Measurements from ENCODE around the gene AQP7.

Gene AQP7

GRCh38 chr9:33350310-33350709 is 52.1 kb downstream of the AQP7 start:
- H3K4me3 ChIP-seq (IDR thresholded peaks at IDR 0.05; ENCODE audit: insufficient read depth, low read depth, low read length) = no peak overlapping the region
- no peaks in the 10 kb centered on the region for H3K79me2 ChIP-seq (ENCODE audit: insufficient read depth, low read depth)
- no peaks in the 10 kb centered on the region for H3K27me3 ChIP-seq (ENCODE audit: insufficient read depth, low read depth)
- H3K4me1 ChIP-seq (ENCODE audit: low read depth, poor library complexity, severe bottlenecking) = peaks cover 14% of the 10 kb centered on the region
- H3K27ac ChIP-seq = no peak overlapping the region
- no peak overlapping the region for H2AFZ ChIP-seq (ENCODE audit: low read depth)
- H3K9ac ChIP-seq = no peak overlapping the region
- H3K4me2 ChIP-seq = no peak overlapping the region
- no peaks in the 10 kb centered on the region for H4K20me1 ChIP-seq (ENCODE audit: insufficient read depth)
- no peak for TF ChIP-seq CTCF (conservative IDR thresholded peaks at IDR 0.05; ENCODE audit: low read depth, low read length)
- peaks cover 19% of the 10 kb centered on the region; the same call in 1 of the 2 replicates for H3K36me3 ChIP-seq (ENCODE audit: insufficient read depth)

GRCh38 chr9:33349743-33350142 is 52.6 kb downstream of the AQP7 start:
- Histone ChIP-seq H2AFZ (ENCODE audit: low read depth) (no peak overlapping the region), H3K27ac (no peak overlapping the region), H3K27me3 (ENCODE audit: insufficient read depth, low read depth) (no peaks in the 10 kb centered on the region), H3K4me1 (ENCODE audit: low read depth, poor library complexity, severe bottlenecking) (peaks cover 14% of the 10 kb centered on the region), H4K20me1 (ENCODE audit: insufficient read depth) (no peaks in the 10 kb centered on the region), H3K36me3 (ENCODE audit: insufficient read depth) (peaks cover 19% of the 10 kb centered on the region; the same call in 1 of the 2 replicates), H3K79me2 (ENCODE audit: insufficient read depth, low read depth) (no peaks in the 10 kb centered on the region), H3K9ac (no peak overlapping the region), H3K4me3 (IDR thresholded peaks at IDR 0.05; ENCODE audit: insufficient read depth, low read depth, low read length) (no peak overlapping the region), H3K4me2 (no peak overlapping the region)
- TF ChIP-seq CTCF (conservative IDR thresholded peaks at IDR 0.05; ENCODE audit: low read depth, low read length) = no peak

DNA sequence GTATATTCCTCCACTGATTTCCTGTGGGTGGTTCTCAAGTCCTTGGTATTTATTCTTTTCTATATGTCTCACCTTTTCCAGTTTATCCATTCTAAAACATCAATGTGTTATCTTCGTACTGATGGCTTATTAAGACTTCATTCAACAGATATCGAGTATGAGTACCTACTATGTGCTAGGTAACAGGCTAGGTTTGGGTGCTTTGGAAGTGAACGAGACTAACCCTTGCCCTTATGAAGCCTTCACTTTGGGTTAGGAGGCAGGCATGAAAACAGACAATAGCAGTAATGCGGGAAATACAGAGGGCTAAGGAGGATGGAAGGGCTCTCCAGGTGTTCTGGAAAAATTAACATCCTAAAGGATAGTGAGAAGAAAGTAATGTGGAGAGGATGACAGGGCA is 53.4 kb downstream of the AQP7 start:
- TF ChIP-seq CTCF (conservative IDR thresholded peaks at IDR 0.05; ENCODE audit: low read depth, low read length) = no peak
- no peak overlapping the region for H2AFZ ChIP-seq (ENCODE audit: low read depth)
- no peak overlapping the region for H3K9ac ChIP-seq
- H3K27me3 ChIP-seq (ENCODE audit: insufficient read depth, low read depth) = no peaks in the 10 kb centered on the region
- H3K4me1 ChIP-seq (ENCODE audit: low read depth, poor library complexity, severe bottlenecking) = peaks cover 14% of the 10 kb centered on the region
- H3K36me3 ChIP-seq (ENCODE audit: insufficient read depth) = peaks cover 24% of the 10 kb centered on the region; the same call in 1 of the 2 replicates
- H3K27ac ChIP-seq = no peak overlapping the region
- no peak overlapping the region for H3K4me3 ChIP-seq (IDR thresholded peaks at IDR 0.05; ENCODE audit: insufficient read depth, low read depth, low read length)
- no peak overlapping the region for H3K4me2 ChIP-seq
- H4K20me1 ChIP-seq (ENCODE audit: insufficient read depth) = no peaks in the 10 kb centered on the region
- H3K79me2 ChIP-seq (ENCODE audit: insufficient read depth, low read depth) = no peaks in the 10 kb centered on the region

DNA sequence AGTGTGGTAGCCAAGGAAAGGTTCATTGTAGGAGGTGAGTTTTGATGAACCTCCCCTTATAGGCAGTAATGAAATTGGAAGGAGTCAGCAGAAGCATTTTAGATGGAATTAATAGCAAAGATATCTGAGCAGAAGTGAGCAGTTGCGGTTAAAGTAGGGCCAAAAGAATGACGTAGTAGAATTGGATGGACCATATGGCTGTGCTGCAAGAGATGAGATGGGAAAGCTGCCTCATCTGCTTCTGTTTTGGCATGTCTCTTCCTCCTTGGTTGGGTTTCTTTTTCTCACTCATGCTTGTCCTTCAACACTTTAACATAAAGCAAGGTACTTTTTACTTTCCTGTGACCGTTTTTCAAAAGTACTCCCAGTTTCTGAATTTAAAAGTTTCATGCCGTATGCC is 55.8 kb downstream of the AQP7 start:
- Histone ChIP-seq H3K9ac (no peak overlapping the region), H4K20me1 (ENCODE audit: insufficient read depth) (no peaks in the 10 kb centered on the region), H3K4me2 (no peak overlapping the region), H3K4me1 (ENCODE audit: low read depth, poor library complexity, severe bottlenecking) (peaks cover 11% of the 10 kb centered on the region), H2AFZ (ENCODE audit: low read depth) (no peak overlapping the region), H3K79me2 (ENCODE audit: insufficient read depth, low read depth) (no peaks in the 10 kb centered on the region), H3K4me3 (IDR thresholded peaks at IDR 0.05; ENCODE audit: insufficient read depth, low read depth, low read length) (no peak overlapping the region), H3K27ac (no peak overlapping the region), H3K36me3 (ENCODE audit: insufficient read depth) (peaks cover 24% of the 10 kb centered on the region; the same call in 1 of the 2 replicates), H3K27me3 (ENCODE audit: insufficient read depth, low read depth) (no peaks in the 10 kb centered on the region)
- TF ChIP-seq CTCF (conservative IDR thresholded peaks at IDR 0.05; ENCODE audit: low read depth, low read length) = no peak
